A172 (cell line): ENCODE results near the gene SLC26A4. TPM values are rescaled to one million over a fixed set of nuclear protein-coding genes. Genes with fewer than 3 reads are reported as not detected.
"Not testable (repeated sequence)": the region's sequence is repeated elsewhere in the genome, so short reads cannot be mapped to it uniquely, and the experiment has no call there.

ENCODE experiments used
- DNase-seq: peaks from one replicate; pipeline ENCODE4 v3.0.0-alpha.2; 2015; ENCODE audit warnings: low spot score
- total RNA-seq: library from RNA; depleted of rRNA; stranded (reverse); fragments of >200 nt; shearing (Covaris generic); gene quantifications from 2 replicates; pipeline ENCODE4 v1.2.3, GENCODE V29; 2014; rRNA removed

The SLC26A4 gene
- total RNA-seq: 0.02 TPM in 1 of 2 replicates, not detected in the other

- no peak for DNase-seq
Observed at GRCh38 chr7:107660381-107661080, at the start of gene SLC26A4. TSS of gene SLC26A4 (plus strand) at chr7:107660828. CDS start at chr7:107661642, 814 bp downstream.

GRCh38 chr7:107613439-107613838, 47.2 kb upstream of the SLC26A4 start:
- DNase-seq: no peak

GRCh38 chr7:107613948-107614347, 46.7 kb upstream of the SLC26A4 start:
- no peak for DNase-seq

GRCh38 chr7:107614425-107614824, 46.2 kb upstream of the SLC26A4 start:
- no peak for DNase-seq

- DNase-seq: no peak
Observed at GRCh38 chr7:107615910-107616680, 44.5 kb upstream of the SLC26A4 start.

GRCh38 chr7:107622429-107622828, 38.2 kb upstream of the SLC26A4 start:
- peak; percentile 29 for DNase-seq

- DNase-seq: no peak
Observed at GRCh38 chr7:107622894-107623293, 37.7 kb upstream of the SLC26A4 start.

- DNase-seq: no peak
Observed at GRCh38 chr7:107627002-107627401, 33.6 kb upstream of the SLC26A4 start.

- DNase-seq: no peak
Observed at GRCh38 chr7:107628461-107629064, 32.1 kb upstream of the SLC26A4 start.

GRCh38 chr7:107630342-107630741, 30.3 kb upstream of the SLC26A4 start:
- DNase-seq: no peak

- no peak for DNase-seq
Observed at GRCh38 chr7:107631588-107632491, 28.8 kb upstream of the SLC26A4 start.

GRCh38 chr7:107632492-107632865, 28.1 kb upstream of the SLC26A4 start:
- DNase-seq: no peak

GRCh38 chr7:107638594-107638993, 22.0 kb upstream of the SLC26A4 start:
- DNase-seq: no peak

- DNase-seq: not testable (repeated sequence)
Observed at GRCh38 chr7:107639070-107639469, 21.6 kb upstream of the SLC26A4 start.

GRCh38 chr7:107641676-107642075, 19.0 kb upstream of the SLC26A4 start:
- DNase-seq: no peak

- no peak for DNase-seq
Observed at GRCh38 chr7:107642501-107642900, 18.1 kb upstream of the SLC26A4 start.

- peak; percentile 60 for DNase-seq
Observed at GRCh38 chr7:107643407-107643806, 17.2 kb upstream of the SLC26A4 start.

- DNase-seq: no peak
Observed at GRCh38 chr7:107643938-107644308, 16.7 kb upstream of the SLC26A4 start.

- DNase-seq: no peak
Observed at GRCh38 chr7:107644309-107644974, 16.2 kb upstream of the SLC26A4 start.

GRCh38 chr7:107652642-107653041, 8.0 kb upstream of the SLC26A4 start:
- DNase-seq: no peak

- DNase-seq: no peak
Observed at GRCh38 chr7:107658467-107658866, 2.2 kb upstream of the SLC26A4 start.
